GM19395 (cell line): ENCODE results near the gene PGAP1.

Source experiments
- ATAC-seq: cut with Tn5 transposase; IDR thresholded peaks from one replicate; pipeline ENCODE4 v1.9.1; 2021; ENCODE audit warnings: mild to moderate bottlenecking, moderate library complexity; ENCODE audit not compliant: unreplicated experiment

Gene PGAP1

DNA sequence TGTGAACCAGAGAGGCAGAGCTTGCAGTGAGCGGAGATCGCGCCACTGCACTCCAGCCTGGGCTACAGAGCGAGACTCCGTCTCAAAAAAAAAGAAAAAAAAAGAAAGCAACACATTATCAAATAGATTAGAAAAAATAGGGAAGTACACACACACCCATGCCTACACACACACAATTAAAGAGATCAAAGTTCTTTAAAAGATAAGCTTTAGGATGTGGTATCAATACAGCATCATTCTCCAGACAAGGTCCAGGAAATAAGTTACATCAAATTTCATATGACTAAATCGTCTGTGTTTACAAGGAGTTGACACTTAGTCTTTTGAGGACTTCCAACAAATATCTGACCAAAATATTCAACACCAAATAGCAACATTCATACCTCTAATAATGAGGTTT, 25.7 kb downstream of the PGAP1 start:
- ATAC-seq = no peak

DNA sequence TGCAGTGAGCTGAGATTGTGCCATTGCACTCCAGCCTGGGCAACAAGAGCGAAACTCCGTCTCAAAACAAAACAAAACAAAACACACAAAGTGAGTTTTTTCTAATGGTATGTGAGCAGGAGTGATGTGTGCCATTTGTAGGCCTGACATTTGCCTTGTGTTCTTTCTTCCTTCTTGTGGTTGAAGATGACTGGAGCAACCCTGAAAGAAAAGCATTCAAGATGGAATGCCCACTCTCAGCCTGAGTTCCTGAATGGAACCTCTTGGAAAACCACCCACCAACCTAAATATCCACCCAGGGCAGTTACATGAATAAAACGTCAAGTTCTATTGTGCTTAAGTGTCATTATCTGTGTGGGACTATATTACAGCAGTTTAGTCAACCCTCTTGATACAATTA, 26.5 kb downstream of the PGAP1 start:
- ATAC-seq = no peak

DNA sequence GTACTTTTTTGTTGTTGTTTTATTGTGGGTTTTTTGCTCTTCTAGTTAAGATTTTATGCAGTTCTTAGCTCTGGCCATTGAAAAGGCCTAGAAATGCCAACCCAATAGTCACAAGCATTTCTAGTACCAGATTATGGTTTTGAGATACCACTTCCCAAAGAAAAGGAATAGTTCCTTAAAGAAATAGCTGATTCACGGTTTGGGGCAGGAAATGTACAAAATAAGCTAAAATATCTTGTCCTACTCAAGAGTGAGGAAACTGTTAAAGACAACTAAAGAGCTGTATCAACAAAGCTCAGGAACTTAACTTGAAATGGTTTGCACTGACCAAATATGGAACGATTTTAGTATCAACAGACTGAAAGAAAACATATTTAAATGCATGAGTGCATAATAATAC, 35.4 kb downstream of the PGAP1 start:
- ATAC-seq = no peak

DNA sequence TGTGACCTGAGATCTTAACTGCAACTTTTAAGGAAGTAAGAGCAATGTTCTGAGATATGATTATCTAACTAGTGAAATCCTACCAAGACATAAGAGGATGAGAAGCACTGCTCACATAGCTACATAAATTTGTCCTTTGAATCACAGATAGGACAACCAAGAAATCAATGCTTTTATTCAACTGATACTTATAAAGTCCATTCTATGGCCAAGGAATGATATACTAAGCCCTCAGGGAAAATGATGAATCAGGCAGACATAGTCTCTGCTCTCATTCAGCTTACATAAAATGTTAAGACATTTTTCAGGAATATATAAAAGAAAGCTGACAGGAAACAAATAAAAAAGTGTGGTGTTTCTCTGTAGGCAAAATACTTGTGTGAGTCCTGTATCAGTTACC, 39.1 kb downstream of the PGAP1 start:
- ATAC-seq = no peak

DNA sequence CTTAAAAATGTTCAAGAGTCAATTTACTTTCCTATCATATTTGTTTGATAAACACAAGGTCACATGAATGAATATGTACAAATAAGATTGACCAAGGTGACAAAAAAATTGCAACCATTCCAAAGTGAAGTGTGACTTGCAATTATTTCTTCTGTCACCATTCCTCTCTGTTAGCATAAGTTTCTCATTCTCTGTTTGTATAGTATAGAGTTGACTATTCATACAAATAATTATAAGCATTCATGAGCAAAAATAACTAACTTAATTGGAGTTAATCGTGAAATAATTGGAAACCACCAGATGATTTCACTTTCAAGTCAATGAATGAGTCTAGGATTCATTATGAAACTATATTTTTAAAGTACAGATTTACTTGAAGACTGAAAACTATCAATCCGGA, 42.1 kb downstream of the PGAP1 start:
- no peak for ATAC-seq

DNA sequence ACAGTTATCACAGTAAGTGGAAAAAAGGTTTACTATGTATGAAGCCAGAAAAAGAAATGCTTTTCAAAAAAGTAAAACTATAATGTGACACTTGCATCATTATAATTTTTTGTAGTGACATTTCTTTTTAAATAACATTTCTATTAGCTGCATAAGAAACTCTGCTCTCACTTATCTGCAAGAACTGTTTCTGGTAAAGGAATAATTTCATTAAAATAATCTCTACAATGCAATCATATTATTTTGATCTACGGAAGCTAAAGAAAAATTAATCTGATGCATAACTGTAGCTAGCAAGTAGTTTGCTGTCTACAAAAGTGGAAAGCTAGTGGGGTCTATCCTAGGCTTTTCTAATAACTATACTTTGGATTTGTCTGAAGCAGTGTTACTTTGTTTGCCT, 50.1 kb downstream of the PGAP1 start:
- no peak for ATAC-seq

DNA sequence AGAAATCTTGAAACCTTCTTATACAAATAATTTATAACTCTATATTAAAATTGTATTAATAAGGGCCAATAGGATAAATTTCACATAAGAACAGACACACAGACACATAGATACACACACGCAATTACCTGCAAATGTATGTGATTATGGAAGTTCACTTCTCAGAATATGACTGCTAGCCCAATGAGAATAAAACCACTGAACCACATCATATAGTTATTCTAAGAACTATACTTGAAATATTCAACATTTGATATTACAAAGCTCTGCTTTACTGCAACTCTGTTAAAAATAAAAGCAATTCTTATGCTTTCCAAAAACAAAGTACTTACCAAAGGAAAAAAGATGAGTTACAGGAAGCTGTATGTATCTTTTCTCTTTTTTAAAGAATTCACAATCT, 51.1 kb downstream of the PGAP1 start:
- ATAC-seq = no peak

DNA sequence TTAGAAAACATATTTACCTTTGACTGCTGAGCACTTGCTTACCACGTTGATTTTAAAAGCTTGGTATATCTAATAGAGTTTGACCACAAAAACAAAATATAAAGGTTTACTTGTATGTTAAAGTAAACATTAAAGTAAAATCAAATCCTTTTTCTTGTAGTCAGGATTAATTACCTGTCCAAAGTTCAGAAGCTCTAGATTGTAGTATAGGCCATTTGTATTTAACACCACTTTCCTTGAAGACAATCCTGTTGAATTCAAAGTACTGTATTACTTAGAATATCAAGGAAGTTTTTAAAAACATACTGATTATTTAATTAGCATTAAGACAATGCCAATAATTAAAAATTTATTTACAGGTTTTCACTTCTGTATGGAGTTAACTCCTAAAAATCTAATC, 53.0 kb downstream of the PGAP1 start:
- no peak for ATAC-seq

DNA sequence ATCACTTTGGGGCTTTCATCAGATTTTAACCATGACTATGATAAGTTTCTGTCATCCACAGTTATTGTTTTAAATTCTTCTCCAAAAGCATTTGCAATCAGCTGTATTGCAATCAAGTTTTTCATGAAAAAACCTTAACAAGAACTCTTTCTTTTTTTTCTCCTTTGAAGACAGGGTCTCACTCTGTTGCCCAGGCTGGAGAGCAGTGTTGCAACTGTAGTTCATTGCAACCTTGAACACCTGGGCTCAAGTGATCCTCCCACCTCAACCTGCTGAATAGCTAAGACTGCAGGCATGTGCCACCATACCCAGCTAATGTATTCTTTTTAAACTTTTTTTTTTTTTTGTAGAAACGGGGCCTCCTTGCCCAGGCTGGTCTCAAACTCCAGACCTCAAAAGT, 71.9 kb downstream of the PGAP1 start:
- no peak for ATAC-seq

DNA sequence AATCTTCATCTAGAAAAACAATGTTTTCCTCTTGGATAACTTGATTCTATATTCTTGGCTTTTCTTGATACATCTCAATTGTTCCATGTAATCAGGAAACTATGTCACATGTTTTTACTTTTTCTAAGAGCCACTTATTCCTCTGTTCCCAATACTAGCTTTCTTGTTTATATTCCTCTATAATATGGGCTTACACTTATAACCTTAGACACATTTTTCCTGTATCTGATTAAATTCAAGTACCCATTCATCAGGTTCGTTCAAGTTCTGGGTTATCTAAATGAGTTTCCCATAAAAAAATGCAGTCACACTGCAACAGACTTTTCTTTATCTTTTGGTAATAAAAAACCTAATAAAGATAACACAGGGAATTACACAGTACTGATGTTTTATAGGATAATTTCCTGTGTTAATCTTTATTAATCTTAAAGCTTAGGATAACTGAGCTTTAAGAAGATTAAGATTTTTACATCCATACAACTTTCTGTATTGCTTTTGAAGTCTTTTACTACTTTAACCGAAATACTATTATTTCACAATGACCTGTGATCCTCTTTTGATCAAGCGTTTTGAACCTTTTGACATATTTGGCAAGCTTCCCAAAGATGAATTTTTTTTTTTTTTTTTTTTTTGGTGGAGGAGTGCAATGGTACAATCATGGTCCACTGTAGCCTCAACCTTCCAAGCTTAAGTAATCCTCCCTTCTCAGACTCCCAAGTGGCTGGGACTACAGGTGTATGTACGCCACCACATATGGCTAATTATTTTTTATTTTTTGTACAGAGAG, 73.0 kb downstream of the PGAP1 start:
- no peak for ATAC-seq

DNA sequence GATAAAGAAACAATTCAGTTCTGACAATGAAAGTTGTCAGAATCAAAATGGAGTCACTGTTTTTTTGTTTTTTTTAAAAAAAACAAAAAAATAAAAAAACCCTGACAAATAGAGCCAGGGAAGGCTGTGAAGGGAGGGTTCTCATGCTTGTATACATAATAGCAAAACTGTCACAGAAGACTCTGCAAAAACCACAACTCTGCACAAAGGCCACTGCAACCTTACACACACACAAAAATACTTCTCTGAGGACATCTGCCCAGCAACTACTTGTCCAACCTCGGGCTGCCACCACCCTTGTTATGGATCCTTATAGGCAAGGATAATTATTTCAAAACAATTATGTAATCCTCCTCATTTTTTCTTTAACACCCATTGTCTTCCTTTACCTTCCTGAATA, 75.4 kb downstream of the PGAP1 start:
- no peak for ATAC-seq

DNA sequence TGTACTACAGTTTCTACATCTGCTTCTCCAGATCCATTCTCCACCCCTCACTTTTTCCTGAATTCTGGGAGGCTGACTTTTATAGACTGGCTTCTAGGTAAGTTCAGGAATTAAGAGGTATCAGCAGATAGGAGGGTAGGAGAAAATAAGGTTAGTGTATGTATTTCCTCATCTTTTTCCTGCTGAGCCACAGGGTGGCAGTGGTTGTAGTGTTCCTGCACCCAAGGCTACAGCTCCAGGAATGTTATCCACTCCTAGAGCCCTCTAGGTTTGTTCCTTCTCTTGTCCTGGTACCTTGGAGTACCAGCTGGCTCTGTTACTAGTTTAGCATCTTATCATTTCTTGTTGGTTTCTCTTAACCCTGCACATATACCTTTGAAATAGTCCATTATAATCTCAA, 76.6 kb downstream of the PGAP1 start:
- ATAC-seq = no peak

DNA sequence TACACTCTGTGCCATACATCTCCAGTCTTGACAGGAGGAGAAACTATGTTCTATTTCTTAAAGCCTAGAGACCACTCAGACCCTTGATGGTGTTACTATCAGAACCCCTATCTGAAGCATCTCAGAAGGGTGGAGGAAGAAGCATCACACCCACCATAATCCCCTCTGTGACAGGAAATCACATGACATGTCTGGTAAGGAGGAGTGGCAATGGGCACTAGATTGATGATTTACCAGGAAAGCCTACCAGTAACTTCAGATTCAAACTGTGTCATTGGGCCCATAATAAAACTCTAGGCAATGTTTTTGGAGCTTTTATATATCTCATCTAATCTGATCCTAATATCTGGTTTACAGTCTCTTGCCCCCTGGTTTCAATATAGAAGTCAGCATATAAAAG, 80.2 kb downstream of the PGAP1 start:
- no peak for ATAC-seq

DNA sequence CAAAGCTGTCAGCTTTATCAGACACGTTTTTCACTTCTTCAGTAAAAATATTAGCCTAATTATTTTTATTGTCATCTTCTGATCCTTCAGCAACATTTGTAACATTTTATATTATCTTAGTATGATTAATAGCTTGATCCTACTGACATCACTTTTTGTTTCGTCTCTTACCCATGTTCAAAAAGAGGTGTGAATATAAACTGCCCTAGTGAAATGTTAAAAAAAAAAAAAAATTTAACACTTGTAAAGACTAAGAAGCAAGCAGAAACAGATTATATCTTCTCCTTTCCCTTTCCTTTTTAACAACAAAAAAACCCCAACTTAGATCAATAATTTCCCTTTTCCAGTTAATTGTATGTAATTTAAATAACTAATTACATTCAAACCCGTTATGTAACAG, 81.1 kb downstream of the PGAP1 start:
- ATAC-seq = no peak

DNA sequence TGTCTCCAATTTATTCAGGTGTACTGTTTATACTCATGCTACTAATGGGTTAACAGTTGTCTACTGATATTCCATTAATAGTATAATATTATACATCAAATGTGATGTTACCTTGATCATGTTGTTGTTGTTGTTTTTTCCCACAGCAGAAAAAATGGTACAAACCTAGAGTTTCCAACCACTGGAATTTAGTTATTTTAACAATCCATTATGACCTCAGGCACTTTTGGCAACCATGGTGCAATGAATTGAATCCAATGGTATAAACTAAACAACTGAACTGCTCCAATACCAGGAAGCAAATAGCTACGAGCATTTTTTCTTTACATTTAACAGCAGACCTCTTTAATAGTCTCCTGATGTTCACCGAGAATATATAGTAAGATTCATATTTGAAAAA, 86.3 kb downstream of the PGAP1 start:
- ATAC-seq = no peak

DNA sequence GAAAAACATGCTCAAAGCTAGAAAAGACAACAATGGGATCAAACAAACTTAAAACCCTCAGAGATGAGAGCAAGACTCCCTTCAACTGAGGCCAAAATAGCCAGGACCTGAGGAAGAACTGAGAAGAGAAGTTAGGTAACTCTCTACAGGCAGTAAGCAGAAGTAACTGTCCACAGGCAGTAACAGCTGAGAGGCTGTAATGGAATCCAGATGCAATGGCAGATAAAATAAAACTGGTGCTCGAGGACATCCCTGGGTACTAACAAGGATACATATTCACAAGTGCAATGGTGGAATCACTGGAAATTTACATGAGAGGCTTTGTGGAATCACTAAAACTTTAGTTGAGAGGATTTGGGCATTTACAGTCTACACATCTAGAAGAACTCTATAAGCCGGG, 86.9 kb downstream of the PGAP1 start:
- ATAC-seq = no peak

DNA sequence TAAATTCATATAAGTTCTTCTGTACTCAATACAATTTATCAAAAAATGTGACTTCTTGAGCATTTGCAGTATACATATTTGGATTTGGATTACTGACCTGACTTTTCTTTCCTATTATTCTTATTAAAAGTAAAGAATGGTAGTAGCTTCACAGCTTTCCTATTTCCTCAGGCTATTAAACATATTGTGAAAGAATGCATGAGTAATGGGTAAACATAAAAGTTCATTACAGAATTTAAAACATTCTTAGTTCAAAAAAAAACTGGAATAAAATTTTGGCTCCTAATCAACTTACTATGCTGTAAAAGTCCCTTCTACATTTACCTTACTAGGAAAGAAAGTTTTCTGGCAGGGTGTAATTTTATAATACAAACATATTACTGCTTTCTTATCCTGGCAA, 90.1 kb downstream of the PGAP1 start:
- no peak for ATAC-seq

DNA sequence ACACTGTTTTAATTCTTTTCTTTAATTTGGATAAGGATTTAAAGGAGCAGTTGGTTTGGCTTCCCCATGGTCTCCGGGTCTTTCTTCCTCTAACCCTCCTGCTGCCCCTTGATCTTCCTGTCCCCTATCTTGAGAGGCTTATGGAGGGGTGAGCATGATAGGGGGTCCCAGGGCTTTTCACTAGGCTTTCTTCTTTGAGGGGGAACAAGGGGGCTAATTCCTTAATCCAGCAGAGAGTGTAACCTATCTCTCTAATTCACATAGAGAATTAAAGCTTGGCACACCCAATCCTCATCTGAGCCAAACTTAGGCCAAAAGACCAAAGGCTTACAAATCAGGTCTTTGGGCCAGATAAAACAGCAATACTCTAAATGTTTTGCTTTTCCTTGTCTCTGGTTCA, 95.8 kb downstream of the PGAP1 start:
- ATAC-seq = no peak

DNA sequence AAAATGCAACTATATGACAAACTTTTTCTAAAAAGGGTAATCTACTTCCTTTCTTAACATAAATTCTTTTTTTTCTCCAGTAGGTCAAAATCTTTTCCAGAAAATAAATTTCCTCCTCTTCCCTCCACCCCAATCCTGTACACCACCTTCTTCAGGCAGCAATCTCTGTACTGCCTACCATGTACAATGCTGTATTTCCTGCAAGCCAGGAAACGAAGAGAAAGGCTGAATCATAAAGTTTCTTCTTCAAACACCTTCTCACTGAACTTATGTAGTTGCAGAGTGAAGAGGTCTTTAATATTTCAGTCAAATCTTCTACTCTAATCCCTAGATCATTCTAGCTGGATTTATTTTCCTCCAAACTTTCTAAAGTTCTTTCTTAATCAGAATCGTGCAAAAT, 99.2 kb downstream of the PGAP1 start:
- no peak for ATAC-seq

DNA sequence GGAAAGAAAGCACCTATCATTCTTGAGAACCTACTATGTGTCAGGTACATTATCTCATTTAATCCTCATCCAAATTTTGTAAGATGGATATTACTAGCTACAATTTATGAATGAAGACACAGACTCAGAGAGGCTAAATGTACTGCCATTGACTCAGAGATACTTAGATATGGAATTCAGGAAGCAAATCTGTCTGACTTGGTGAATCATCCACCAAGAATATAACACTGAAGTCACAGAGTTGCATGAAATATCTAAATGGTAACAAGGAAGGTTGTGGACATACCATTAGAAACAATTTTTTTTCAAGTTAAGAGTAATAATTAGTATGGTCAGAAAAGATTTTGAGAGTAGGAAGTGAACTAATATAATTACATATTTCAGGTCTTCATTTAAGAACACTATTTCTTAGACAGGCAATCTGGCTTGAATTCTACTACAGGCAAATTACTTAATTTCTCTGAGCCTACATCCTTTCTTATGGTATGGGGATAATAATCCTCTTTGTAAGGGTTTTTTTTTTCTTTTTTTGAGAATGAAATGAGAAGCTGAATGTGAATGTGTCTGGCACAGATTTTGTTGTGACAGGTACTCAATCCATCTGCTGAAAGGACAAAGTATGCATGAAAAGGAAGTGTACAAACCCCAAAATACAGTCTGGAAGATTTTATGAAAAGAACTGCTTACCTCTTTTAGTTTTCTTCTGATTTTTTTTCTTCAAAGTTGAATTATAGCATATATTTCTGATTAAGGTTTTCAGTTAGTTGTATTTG, 102.6 kb downstream of the PGAP1 start:
- ATAC-seq = no peak

DNA sequence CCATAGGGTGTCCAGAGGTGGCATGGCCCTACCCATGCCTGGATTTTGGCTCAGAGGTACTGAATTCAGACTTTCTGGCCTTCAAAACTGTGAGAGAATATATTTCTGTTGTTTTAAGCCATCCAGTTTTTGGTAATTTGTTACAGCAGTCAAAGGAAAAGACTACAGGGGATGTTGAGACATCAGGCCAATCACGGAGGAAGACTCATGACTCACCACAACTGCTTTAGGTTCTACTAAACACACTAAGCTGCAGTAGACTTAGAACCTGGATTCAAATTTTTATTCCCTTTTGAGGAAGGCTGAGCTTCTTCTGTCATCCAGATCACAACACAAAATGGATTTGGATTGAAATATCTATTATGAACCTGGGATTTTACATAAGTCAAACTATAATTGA, 105.3 kb downstream of the PGAP1 start:
- ATAC-seq = no peak

DNA sequence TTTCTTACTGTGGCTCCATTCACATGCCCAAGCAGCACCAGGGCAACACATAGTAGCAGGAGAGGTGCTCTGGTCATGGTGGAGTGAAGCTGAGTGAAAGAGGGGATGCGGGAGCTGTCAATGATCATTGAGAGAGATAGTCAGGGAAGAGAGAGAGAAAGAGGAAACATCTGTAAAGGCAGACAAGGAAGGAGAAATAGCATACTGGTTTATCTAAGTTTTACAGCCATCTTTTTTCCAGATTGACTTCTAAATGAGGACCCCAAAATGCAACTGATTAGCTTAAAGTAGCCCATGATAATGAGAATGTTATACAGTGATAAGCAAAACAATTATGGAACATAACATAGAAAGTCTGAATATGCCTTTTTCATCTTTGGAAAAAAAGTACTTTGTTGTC, 117.2 kb downstream of the PGAP1 start, which contains the start of gene C2orf66:
C2orf66 (minus strand) TSS at position 96 of the 400 bp plus-strand sequence; CDS start at position 77, 19 bp downstream.
- no peak for ATAC-seq
